Astrocyte of the spinal cord (primary cell): Measurements from ENCODE around the gene NPVF.
A peak's percentile ranks its signal among the peaks of the same experiment; 100 is the strongest.

Experiments used
- DNase-seq: peaks from one replicate; pipeline ENCODE4 v3.0.0; 2011; ENCODE audit warnings: low read depth, low spot score
- H3K4me3 ChIP-seq: 2 replicates; pipeline ENCODE4 v1.5.1; 2011; ENCODE audit warnings: low read depth, mild to moderate bottlenecking, low read length, moderate library complexity
- CTCF ChIP-seq: IDR thresholded peaks from 2 replicates; pipeline ENCODE4 v1.5.1; 2012; ENCODE audit warnings: low read depth, mild to moderate bottlenecking, low read length, inconsistent platforms
- in situ Hi-C: cut with HindIII; loops from 2 replicates; pipeline ENCODE4 v1.10.0; 2017; ENCODE audit warnings: low sequenced_read_pairs

Gene NPVF

GRCh38 chr7:25259487-25260243 is 31.4 kb upstream of the NPVF start:
- no peak overlapping the region for H3K4me3 ChIP-seq
- peak; percentile 89 for TF ChIP-seq CTCF
- in situ Hi-C loops, result no loop called here
- peak; percentile 73 for DNase-seq

- TF ChIP-seq CTCF, result no peak
- DNase-seq, result no peak
- no peak overlapping the region for H3K4me3 ChIP-seq
- in situ Hi-C loops, result no loop called here
These were observed 28.1 kb upstream of the NPVF start for GRCh38 chr7:25256333-25256819.

GRCh38 chr7:25255611-25256332 is 27.5 kb upstream of the NPVF start:
- no peak for TF ChIP-seq CTCF
- in situ Hi-C loops, result no loop called here
- DNase-seq, result no peak
- H3K4me3 ChIP-seq, result no peak overlapping the region

GRCh38 chr7:25254604-25255003 is 26.3 kb upstream of the NPVF start:
- in situ Hi-C loops, result no loop called here
- no peak overlapping the region for H3K4me3 ChIP-seq
- TF ChIP-seq CTCF, result no peak

GRCh38 chr7:25253714-25254113 is 25.4 kb upstream of the NPVF start:
- in situ Hi-C loops, result no loop called here

More at GRCh38 chr7:25254604-25255003, 26.3 kb upstream of the NPVF start:
- DNase-seq, result no peak

GRCh38 chr7:25250386-25250785 is 22.1 kb upstream of the NPVF start:
- no peak overlapping the region for H3K4me3 ChIP-seq
- in situ Hi-C loops, result no loop called here
- TF ChIP-seq CTCF, result no peak
- DNase-seq, result peak; percentile 10

More at GRCh38 chr7:25253714-25254113, 25.4 kb upstream of the NPVF start:
- DNase-seq, result no peak
- H3K4me3 ChIP-seq, result no peak overlapping the region
- TF ChIP-seq CTCF, result no peak
